HTERT RPE-1 (cell line): ENCODE results near the gene TTI1.
"Not testable (repeated sequence)": the region's sequence is repeated elsewhere in the genome, so short reads cannot be mapped to it uniquely, and the experiment has no call there.

Experiments
- in situ Hi-C: fragments of 300-500 bp; cut with MboI; formaldehyde crosslinking; loops from 4 replicates; pipeline ENCODE4 v1.14.3; 2020; ENCODE audit warnings: low sequenced_read_pairs

TTI1 gene

GRCh38 chr20:38012332-38012731 is 20.9 kb downstream of the TTI1 start:
- in situ Hi-C loops, result no loop called here

DNA sequence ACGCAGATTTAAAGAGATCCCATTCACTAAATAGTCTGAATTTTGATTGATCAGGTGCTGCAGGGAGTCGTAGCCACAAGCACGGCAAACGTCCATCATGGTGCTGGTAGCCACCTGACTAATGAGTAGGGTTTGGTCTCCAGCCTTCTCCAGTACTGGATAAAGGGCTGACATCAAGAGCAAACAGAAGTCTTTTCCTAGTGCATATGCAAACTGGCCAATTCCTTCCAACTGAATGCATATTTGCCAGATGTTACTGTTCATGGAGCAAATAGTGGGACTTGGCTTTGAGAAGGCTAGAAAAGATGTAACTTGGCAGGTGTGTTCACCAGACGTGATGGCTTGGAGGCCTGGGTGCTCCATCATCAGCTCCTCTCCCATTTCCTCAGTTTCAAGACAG is 21.6 kb downstream of the TTI1 start:
- in situ Hi-C loops, result no loop called here

DNA sequence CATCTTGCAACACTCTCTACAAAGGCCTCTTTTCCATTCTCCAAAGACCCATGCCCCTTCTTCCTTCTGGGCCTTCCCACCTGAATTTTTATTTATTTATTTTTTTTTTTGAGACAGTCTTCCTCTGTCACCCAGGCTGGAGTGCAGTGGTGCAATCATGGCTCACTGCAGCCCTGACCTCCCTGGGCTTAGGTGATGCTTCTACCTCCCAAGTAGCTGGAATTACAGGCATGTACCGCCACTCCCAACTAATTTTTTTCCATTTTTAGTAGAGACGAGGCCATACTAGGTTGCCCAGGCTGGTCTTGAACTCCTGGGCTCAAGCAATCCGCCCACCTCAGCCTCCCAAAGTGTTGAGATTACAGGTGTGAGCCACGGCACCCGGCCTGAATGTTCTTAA is 23.8 kb downstream of the TTI1 start:
- in situ Hi-C loops, result not testable (repeated sequence)

DNA sequence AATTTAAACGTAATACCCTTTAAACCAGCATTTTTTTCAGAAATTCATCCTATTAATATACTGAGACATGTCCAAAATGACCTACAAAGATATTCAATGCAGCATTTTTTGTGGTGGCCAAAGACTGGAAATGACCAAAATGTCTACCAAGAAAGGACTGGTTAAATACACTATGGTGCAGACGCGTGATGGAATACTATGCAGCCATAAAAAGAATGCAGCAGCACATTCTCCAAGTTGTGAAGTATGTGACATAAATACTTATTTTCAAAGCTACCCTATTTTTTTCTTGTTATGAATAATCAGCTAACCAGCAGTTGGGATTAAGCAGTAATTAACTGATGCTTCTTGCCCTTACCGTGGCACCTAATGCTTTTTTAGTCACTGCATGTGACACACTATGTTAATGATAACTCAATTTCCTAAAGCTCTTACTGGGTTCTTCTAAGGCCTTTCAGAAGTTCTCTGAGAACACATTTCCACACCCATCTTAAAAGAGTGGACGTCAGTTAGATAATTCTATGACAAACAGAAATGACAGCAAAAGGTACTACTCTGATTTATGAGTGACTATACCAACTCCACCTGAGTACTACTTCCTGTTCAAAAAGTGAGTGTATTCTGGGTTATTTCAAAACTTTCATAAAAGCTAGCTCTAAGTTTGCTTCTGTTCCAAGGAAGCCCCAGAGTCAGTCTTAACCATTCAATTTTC is 24.9 kb downstream of the TTI1 start:
- in situ Hi-C loops, result no loop called here

GRCh38 chr20:38007526-38007925 is 25.7 kb downstream of the TTI1 start:
- in situ Hi-C loops, result no loop called here

GRCh38 chr20:38005903-38006302 is 27.4 kb downstream of the TTI1 start:
- in situ Hi-C loops, result no loop called here

GRCh38 chr20:38004416-38004815 is 28.8 kb downstream of the TTI1 start:
- in situ Hi-C loops, result no loop called here

DNA sequence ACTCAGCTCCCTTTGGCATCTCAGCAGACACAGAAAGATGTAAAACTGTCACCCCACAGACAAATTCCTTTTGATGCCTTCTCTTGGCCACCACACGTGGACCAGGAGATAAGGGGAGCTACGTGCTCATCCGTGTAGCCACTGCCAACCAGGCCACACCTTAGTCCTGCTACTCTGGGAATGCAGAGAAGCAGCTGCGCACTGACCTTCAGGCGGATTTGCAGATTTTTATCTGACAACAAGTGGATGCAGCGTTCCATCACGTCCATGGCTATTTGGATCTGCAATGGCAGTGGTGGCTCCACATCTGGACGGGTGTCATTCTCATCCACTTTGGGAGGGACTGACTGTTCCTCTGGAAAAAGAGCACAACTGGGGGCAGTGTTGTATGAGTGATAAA is 30.8 kb downstream of the TTI1 start:
- in situ Hi-C loops, result no loop called here

GRCh38 chr20:38001981-38002380 is 31.3 kb downstream of the TTI1 start:
- in situ Hi-C loops, result no loop called here

DNA sequence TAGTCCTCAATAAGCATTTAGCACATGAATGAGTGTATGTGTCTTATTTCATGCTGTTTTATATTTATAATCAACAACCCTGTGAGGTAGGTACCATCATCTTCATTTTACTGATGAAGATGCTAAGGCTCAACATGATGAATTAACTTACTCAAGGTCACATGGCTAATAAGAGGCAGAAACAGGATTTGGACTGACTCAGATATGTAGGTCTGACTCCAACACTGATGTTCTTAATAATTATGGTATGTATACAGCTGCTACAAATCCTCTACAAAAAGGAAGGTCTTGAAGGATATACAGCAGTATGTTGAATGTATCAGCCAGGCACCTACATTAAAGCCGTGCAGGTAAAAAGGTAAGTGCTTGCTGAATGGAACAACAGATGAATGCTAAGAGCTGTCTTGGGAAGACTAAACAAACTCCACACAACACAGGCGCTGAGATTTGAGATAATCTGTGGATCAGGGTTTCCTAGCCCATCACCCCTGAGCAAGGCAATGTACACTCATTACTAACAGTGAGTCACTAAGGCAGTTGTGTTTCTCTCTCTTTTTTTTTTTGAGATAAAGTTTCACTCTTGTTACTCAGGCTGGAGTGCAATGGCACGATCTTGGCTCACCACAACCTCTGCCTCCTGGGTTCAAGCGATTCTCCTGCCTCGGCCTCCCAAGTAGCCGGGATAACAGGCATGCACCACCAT is 31.9 kb downstream of the TTI1 start:
- in situ Hi-C loops, result no loop called here

DNA sequence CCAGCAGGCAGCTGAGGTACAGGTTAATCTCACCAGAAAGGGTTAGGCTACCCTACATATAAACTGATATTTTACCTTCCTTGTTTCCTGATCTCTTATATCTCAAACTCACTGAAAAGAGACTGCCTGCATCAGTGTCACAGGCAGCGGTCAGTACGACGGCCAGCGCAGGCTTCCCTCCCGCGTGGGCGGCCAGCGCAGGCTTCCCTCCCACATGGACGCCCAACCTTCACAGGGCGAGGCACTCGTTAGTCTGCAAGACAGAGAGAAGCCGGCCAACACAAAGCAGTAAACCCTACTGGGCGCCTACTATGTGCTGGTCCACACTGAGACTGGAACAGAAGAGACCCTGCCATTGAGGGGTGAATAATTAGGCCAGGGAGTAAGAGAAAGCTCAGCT is 33.0 kb downstream of the TTI1 start:
- in situ Hi-C loops, result no loop called here

DNA sequence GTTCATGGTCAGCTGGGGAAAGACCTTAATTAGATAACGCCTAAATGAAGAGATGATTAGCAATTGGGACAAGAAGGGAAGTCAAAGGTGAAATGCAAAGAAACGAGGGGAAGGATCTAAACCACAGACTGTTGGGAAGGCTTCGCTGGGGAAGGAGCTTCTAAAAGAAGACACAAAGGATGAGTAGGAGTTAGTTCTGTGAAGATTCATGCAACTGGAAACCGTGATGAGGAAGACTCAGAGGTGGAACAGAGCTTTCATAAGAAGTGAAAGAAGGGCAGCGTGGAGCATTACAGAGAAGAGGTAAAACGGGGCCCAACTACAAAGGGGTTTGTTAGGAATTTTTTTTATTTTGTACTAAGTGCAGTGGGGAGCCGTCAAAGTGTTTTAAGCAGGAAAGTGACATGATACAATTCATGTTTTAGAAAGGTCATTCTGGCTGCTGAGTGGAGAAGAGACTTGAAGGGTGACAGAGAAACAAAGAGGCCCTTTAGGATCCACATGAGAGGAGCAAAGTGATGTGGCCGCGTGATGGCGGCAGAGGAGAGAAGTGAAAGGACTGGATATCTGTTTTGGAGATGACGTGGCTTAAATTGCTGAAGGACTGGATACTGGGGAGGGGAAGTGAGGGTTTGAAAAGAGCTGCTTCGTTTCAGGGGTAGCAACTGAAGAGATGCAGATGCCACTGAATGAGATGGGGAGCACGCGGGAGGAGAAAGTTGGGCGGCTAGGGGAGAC is 33.6 kb downstream of the TTI1 start:
- in situ Hi-C loops, result no loop called here

- in situ Hi-C loops, result no loop called here
Measured at GRCh38 chr20:37997516-37997915, 35.7 kb downstream of the TTI1 start.

- in situ Hi-C loops, result no loop called here
Measured at GRCh38 chr20:37995856-37996605, 37.2 kb downstream of the TTI1 start.

GRCh38 chr20:37994512-37994911 is 38.7 kb downstream of the TTI1 start:
- in situ Hi-C loops, result no loop called here

- in situ Hi-C loops, result no loop called here
Measured at GRCh38 chr20:37992802-37993409, 40.4 kb downstream of the TTI1 start.

GRCh38 chr20:37991908-37992307 is 41.3 kb downstream of the TTI1 start:
- in situ Hi-C loops, result no loop called here

DNA sequence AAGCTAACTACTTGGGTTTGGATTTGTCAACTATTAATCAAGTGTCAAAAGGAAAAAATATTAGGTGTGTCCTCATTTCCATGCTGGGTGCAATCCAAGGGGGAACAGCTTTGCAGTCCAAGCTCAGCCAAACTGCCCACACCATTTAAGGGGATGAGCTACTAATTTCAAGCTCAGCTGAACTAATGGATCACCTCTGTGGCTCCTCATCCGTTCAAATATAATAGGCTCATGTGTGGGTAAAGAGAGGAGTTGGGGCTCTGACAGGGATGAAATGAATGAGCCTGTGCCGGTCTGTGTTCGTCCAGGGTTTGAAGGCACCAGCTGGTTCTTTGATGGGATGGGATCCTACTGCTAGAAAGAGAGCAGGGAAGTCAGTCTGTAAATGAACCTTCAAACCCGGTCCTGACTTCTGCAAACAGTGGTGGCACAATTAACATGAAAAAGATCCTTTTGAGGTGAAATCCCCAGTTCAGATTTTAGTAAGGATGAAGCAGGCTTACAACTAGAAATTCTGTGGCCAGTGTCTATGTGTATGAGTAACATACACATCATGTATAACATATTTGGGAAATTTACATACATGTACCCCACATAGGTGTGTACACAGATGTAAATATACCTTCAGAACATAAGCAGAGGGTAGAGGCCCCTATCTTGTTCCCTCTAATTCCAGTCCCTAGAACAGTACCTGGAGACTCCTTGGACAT is 41.9 kb downstream of the TTI1 start:
- in situ Hi-C loops, result no loop called here

DNA sequence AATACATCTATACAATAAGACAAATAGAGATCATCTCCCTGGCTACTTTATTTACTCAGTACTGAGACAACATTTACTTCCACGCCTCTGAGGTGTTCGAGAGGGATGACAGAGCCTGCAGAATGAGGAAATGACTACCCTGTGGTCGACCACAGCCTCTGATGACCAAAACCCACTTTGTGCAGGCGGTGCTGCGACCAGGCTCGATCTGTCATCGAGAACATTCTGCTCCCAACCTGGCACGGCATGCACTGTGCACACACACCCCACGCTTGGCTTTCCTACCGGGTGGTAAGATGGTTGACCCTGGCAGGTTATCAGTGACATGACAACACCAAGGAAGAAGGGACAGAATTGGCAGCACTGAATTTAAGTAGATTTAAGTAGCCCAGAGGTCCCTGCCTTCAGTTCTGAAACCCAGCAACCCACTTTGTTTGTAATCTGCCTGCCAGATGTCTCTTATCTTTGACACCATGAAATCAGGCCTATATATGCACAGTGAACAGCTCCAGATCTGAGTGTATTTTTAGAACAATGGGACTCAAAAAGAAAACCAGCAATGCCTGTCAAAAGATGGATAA is 42.6 kb downstream of the TTI1 start:
- in situ Hi-C loops, result no loop called here
